ENCODE measurements around the gene MEIS1. TPM values are rescaled to one million over a fixed set of nuclear protein-coding genes. Genes with fewer than 3 reads are reported as not detected.

MEIS1 gene
- total and polyA plus RNA-seq, 2 donors (not counting 3 experiments of a cell fraction or from before 2014, with no cell fraction given) = 10.0 to 26.5 TPM

GRCh38 chr2:66430505-66431273 is 4.2 kb upstream of the MEIS1 start:
- Histone ChIP-seq H3K4me2 (ENCODE audit: insufficient read depth, low read length) (no peak overlapping the region), H4K20me1 (replicated peaks; ENCODE audit: control insufficient read depth, extremely low read depth, insufficient read depth, low read length) (no peaks in the 10 kb centered on the region), H3K9ac (replicated peaks; ENCODE audit: extremely low read depth, insufficient read depth, low read length) (no peak overlapping the region), H3K27me3 (ENCODE audit: control insufficient read depth in 2 of 2, insufficient read depth in 2 of 2, low read length in 2 of 2) (peaks cover 34 to 36% of the 10 kb centered on the region in 2 experiments), H3K9me3 (replicated peaks; ENCODE audit: control insufficient read depth, insufficient read depth, low read length) (no peaks in the 10 kb centered on the region), H3K9me1 (replicated peaks; ENCODE audit: control insufficient read depth, extremely low read depth, insufficient read depth, low read length) (no peaks in the 10 kb centered on the region), H2AFZ (ENCODE audit: low read depth, low read length) (no peak overlapping the region), H3K4me3 (replicated peaks in 1 of 3; ENCODE audit: insufficient read depth in 1 of 3, low read depth in 1 of 3, low read length in 3 of 3) (no peak overlapping the region), H3K36me3 (ENCODE audit: control insufficient read depth in 2 of 2, extremely low read depth in 1 of 2, insufficient read depth in 2 of 2, low read length in 2 of 2) (no peaks in the 10 kb centered on the region), H3K79me2 (ENCODE audit: control insufficient read depth, insufficient read depth, low read length) (no peaks in the 10 kb centered on the region), H3K27ac (ENCODE audit: insufficient read depth, low read depth, low read length) (no peak overlapping the region), H3K4me1 (ENCODE audit: control insufficient read depth, extremely low read depth, insufficient read depth, low read length) (peaks cover 6% of the 10 kb centered on the region)
- CTCF ChIA-PET = interaction anchor here (0.9 to 8.3 kb wide), 4 partner anchors 143 to 1220 kb away, joined by 3 to 154 read pairs (median 6); no protein-coding TSS in a partner anchor
- POLR2A ChIA-PET = no interaction called here
- TF ChIP-seq JUN (IDR thresholded peaks at IDR 0.05; ENCODE audit: borderline replicate concordance, insufficient read depth, insufficient read length, low read depth) (no peak), MAX (IDR thresholded peaks at IDR 0.05; ENCODE audit: insufficient read depth, insufficient read length) (no peak), CTCF (IDR thresholded peaks at IDR 0.05; ENCODE audit: extremely low read depth in 1 of 2, insufficient read depth in 1 of 2, low read depth in 1 of 2, low read length in 2 of 2) (no peak), MYC (IDR thresholded peaks at IDR 0.05; ENCODE audit: low read depth, low read length) (no peak), POLR2AphosphoS5 (IDR thresholded peaks at IDR 0.05; ENCODE audit: insufficient read depth, low read depth, low read length) (no peak), POLR2A (IDR thresholded peaks at IDR 0.05; ENCODE audit: low read depth, low read length) (no peak), EZH2 (IDR thresholded peaks at IDR 0.05; ENCODE audit: borderline replicate concordance, low read depth, low read length, severe bottlenecking) (no peak), GATA2 (IDR thresholded peaks at IDR 0.05; ENCODE audit: insufficient read depth, insufficient read length, low read depth, low read length) (no peak), FOS (IDR thresholded peaks at IDR 0.05; ENCODE audit: borderline replicate concordance, insufficient read depth, low read length) (no peak)
- no peak for DNase-seq (ENCODE audit: low read depth, low spot score)
- BruUV-seq (replicated peaks) = no TSS peak
- intact Hi-C loops (cut with micrococcal nuclease) = loop anchor here (10.0 kb wide), 2 partner anchors 704 to 996 kb away; partner anchors contain the start of gene SPRED2
- no peak for FAIRE-seq
- dilution Hi-C loops (cut with MboI; ENCODE audit: extremely low pct_ligation_motif_present, low sequenced_read_pairs) = no loop called here

Data from endothelial cell of umbilical vein (primary cell).